ENCODE measurements around the gene ARL10.
A peak's percentile ranks its signal among the peaks of the same experiment; 100 is the strongest.

Gene ARL10

GRCh38 chr5:176359658-176360057 is 5.6 kb upstream of the ARL10 start:
- in situ Hi-C loops (cut with HindIII; ENCODE audit: low pct_ligation_motif_present, low sequenced_read_pairs): no loop called here
- Histone ChIP-seq H3K27me3 (replicated peaks) (no peaks in the 10 kb centered on the region), H3K27ac (no peak overlapping the region), H3K36me3 (replicated peaks) (peaks cover 16% of the 10 kb centered on the region), H3K4me3 (ENCODE audit: low read depth, low read length) (no peak overlapping the region)
- DNase-seq: no peak
- TF ChIP-seq, protein P1, sequence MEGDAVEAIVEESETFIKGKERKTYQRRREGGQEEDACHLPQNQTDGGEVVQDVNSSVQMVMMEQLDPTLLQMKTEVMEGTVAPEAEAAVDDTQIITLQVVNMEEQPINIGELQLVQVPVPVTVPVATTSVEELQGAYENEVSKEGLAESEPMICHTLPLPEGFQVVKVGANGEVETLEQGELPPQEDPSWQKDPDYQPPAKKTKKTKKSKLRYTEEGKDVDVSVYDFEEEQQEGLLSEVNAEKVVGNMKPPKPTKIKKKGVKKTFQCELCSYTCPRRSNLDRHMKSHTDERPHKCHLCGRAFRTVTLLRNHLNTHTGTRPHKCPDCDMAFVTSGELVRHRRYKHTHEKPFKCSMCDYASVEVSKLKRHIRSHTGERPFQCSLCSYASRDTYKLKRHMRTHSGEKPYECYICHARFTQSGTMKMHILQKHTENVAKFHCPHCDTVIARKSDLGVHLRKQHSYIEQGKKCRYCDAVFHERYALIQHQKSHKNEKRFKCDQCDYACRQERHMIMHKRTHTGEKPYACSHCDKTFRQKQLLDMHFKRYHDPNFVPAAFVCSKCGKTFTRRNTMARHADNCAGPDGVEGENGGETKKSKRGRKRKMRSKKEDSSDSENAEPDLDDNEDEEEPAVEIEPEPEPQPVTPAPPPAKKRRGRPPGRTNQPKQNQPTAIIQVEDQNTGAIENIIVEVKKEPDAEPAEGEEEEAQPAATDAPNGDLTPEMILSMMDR (IDR thresholded peaks at IDR 0.05; ENCODE audit: low read depth, low read length, missing control alignments): no peak

GRCh38 chr5:176360894-176361436 is 4.3 kb upstream of the ARL10 start:
- peaks cover 11% of the 10 kb centered on the region for H3K36me3 ChIP-seq (replicated peaks)
- DNase-seq: peak; percentile 11
- H3K4me3 ChIP-seq (ENCODE audit: low read depth, low read length): peak overlapping the region; percentile 96
- TF ChIP-seq, protein P1 (IDR thresholded peaks at IDR 0.05; ENCODE audit: low read depth, low read length, missing control alignments): no peak
- in situ Hi-C loops (cut with HindIII; ENCODE audit: low pct_ligation_motif_present, low sequenced_read_pairs): no loop called here
- H3K27me3 ChIP-seq (replicated peaks): no peaks in the 10 kb centered on the region
- H3K27ac ChIP-seq: peak overlapping the region; percentile 36

DNA sequence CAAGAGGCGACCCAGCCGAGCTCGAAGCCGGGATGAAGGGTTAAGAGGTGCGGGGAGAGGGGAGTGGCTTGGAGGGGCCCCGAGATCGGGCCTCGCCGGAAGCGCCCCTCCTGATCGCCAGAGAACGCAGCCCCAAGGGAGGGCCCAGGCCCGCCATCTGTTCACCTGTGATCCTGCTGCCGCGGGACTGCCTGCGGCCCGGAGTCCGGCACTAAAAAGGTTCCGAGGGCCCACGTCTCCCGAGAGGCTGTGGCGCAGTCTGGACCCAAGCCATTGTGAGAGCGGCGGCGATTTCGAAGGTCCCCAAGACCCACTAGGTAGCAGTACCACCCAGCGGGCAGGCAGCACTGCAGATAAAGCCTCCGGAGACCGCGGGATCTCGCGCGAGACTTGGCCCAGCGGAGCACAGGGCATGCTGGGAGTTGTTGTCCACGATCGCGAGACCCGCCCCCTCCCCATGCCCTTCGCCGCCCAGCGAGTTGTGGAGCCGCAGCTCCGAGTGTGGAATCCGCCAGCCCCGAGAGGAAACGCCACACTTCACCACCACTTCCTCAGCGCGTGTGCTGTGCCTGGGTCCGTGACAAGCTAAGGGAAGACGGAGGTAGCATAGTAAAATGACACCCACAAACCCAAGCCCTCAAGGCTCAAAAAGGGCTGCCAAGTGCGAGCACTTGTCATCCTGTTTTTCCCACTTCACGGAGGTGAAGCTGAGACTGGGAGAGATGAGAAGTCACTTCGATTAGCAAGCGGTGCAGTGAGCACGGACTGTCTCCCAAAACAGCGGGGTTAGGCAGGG is 3.7 kb upstream of the ARL10 start, which contains the start of gene KIAA1191:
Gene KIAA1191 (minus strand): TSS at position 328 of the 796 bp plus-strand sequence. CDS start 2,256 bp downstream, outside the sequence.
- no peaks in the 10 kb centered on the region for H3K27me3 ChIP-seq (replicated peaks)
- in situ Hi-C loops (cut with HindIII; ENCODE audit: low pct_ligation_motif_present, low sequenced_read_pairs): no loop called here
- peak within 1 kb of the TSS; percentile 36 for H3K27ac ChIP-seq
- peak within 1 kb of the TSS; percentile 96 for H3K4me3 ChIP-seq (ENCODE audit: low read depth, low read length)
- TF ChIP-seq, protein P1 (IDR thresholded peaks at IDR 0.05; ENCODE audit: low read depth, low read length, missing control alignments): peak; percentile 36
- DNase-seq: peak; percentile 94
- H3K36me3 ChIP-seq (replicated peaks): peaks cover 8% of the 10 kb centered on the region

DNA sequence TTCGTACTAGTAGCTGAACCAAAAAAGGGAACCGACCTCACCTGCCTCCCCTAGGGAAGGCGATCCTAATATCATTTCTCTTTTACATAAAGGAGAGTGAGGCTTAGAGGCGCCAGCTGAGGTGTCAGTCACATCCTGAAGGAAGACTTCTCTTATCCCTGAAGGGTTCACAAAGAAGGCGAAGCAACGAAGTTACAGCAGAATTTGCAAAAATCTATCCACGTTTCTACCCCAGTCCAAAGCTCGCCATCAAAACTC is 3.1 kb upstream of the ARL10 start:
- in situ Hi-C loops (cut with HindIII; ENCODE audit: low pct_ligation_motif_present, low sequenced_read_pairs): no loop called here
- Histone ChIP-seq H3K27ac (no peak overlapping the region), H3K27me3 (replicated peaks) (no peaks in the 10 kb centered on the region), H3K36me3 (replicated peaks) (peaks cover 5% of the 10 kb centered on the region), H3K4me3 (ENCODE audit: low read depth, low read length) (peak overlapping the region; percentile 96)
- TF ChIP-seq, protein P1 (IDR thresholded peaks at IDR 0.05; ENCODE audit: low read depth, low read length, missing control alignments): no peak
- DNase-seq: no peak

DNA sequence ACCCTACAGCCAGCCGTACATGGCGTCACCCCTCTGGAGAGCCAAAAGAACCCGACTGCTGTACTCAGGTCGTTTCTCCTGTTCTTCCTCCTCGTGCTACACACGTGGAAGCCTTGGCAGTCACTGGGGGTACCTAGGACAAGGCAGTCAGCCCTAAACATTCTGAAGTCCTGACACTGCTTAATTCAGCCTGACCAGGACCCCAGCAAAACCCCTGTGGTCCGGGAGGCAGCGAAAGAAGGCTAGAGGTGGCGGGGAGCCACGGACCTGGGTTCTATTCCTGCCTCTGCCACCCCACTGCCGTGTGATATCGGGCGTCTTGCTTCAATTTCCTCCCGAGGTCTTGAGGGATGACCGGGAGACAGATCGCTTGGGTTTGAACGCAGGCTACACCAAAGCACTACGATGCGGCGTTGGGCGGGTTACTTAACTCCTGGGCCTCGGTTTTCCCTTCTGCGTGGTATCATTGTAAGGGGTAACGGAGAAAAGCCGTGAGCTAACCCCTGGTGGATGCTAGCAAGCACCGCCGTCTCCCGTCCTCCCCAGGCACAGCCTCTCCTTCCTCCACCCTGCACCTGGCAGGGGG is 429 bp upstream of the ARL10 start:
- H3K27ac ChIP-seq: no peak overlapping the region
- peak overlapping the region; percentile 74 for H3K4me3 ChIP-seq (ENCODE audit: low read depth, low read length)
- H3K27me3 ChIP-seq (replicated peaks): no peaks in the 10 kb centered on the region
- no peak for DNase-seq
- TF ChIP-seq, protein P1 (IDR thresholded peaks at IDR 0.05; ENCODE audit: low read depth, low read length, missing control alignments): peak; percentile 13
- in situ Hi-C loops (cut with HindIII; ENCODE audit: low pct_ligation_motif_present, low sequenced_read_pairs): no loop called here
- peaks cover 7% of the 10 kb centered on the region for H3K36me3 ChIP-seq (replicated peaks)
